HEK293T (cell line): ENCODE results near the gene OPTC.

Experiments used
- CTCF ChIA-PET: fragments of 350-600 bp; formaldehyde crosslinking; extraction: SDS; loops from one replicate; lab custom pipeline; 2021; ENCODE audit warnings: antibody characterized with exemption, inconsistent platforms; lab: Yijun Ruan, JAX
- POLR2A ChIA-PET: fragments of 350-600 bp; formaldehyde crosslinking; extraction: SDS; loops from one replicate; lab custom pipeline; 2020; ENCODE audit warnings: antibody characterized with exemption, inconsistent platforms; lab: Yijun Ruan, JAX
- DNase-seq: peaks from one replicate; pipeline ENCODE4 v3.0.0; 2012; ENCODE audit warnings: mixed read lengths; ENCODE audit errors: extremely low spot score
- ARNT ChIP-seq: fragments of 450-650 bp; IDR thresholded peaks from 2 replicates; pipeline ENCODE4 v1.6.1; 2017; ENCODE audit warnings: mild to moderate bottlenecking
- BHLHE40 ChIP-seq: fragments of 450-650 bp; IDR thresholded peaks from 2 replicates; pipeline ENCODE4 v1.6.1; 2016; ENCODE audit warnings: mild to moderate bottlenecking, moderate library complexity, borderline replicate concordance
- CTBP1 ChIP-seq: fragments of 450-650 bp; IDR thresholded peaks from 2 replicates; pipeline ENCODE4 v1.6.1; 2016; ENCODE audit warnings: borderline replicate concordance
- ELF4 ChIP-seq: fragments of 450-650 bp; IDR thresholded peaks from 2 replicates; pipeline ENCODE4 v1.6.1; 2017; ENCODE audit warnings: antibody characterized with exemption
- FOXA1 ChIP-seq: fragments of 450-650 bp; IDR thresholded peaks from 2 replicates; pipeline ENCODE4 v1.6.1; 2016; ENCODE audit warnings: mild to moderate bottlenecking
- FOXK2 ChIP-seq: fragments of 450-650 bp; IDR thresholded peaks from 2 replicates; pipeline ENCODE4 v1.6.1; 2016; ENCODE audit warnings: mild to moderate bottlenecking
- FOXM1 ChIP-seq: fragments of 450-650 bp; IDR thresholded peaks from 2 replicates; pipeline ENCODE4 v1.6.1; 2017; ENCODE audit warnings: mild to moderate bottlenecking, borderline replicate concordance
- HDGF ChIP-seq: fragments of 450-650 bp; IDR thresholded peaks from 2 replicates; pipeline ENCODE4 v1.6.1; 2017; ENCODE audit warnings: antibody characterized with exemption, borderline replicate concordance
- L3MBTL2 ChIP-seq: fragments of 450-650 bp; conservative IDR thresholded peaks from 2 replicates; pipeline ENCODE4 v1.6.1; 2016; ENCODE audit warnings: mild to moderate bottlenecking
- LEF1 ChIP-seq: fragments of 450-650 bp; IDR thresholded peaks from 2 replicates; pipeline ENCODE4 v1.6.1; 2017; ENCODE audit warnings: mild to moderate bottlenecking, borderline replicate concordance
- NFRKB ChIP-seq: fragments of 450-650 bp; IDR thresholded peaks from 2 replicates; pipeline ENCODE4 v1.6.1; 2016; ENCODE audit warnings: mild to moderate bottlenecking, moderate library complexity
- PKNOX1 ChIP-seq: fragments of 450-650 bp; IDR thresholded peaks from 2 replicates; pipeline ENCODE4 v1.6.1; 2016
- SP1 ChIP-seq: fragments of 450-650 bp; IDR thresholded peaks from 2 replicates; pipeline ENCODE4 v1.6.1; 2017
- SUZ12 ChIP-seq: fragments of 450-650 bp; IDR thresholded peaks from 2 replicates; pipeline ENCODE4 v1.6.1; 2016; ENCODE audit warnings: mild to moderate bottlenecking
- TARDBP ChIP-seq: fragments of 450-650 bp; IDR thresholded peaks from 2 replicates; pipeline ENCODE4 v1.6.1; 2016
- ZNF384 ChIP-seq: fragments of 450-650 bp; IDR thresholded peaks from 2 replicates; pipeline ENCODE4 v1.6.1; 2016

OPTC gene

GRCh38 chr1:203486618-203487370 lies 7.2 kb upstream of the OPTC start:
- DNase-seq = no peak
- CTCF ChIA-PET = interaction anchor here (0.7 to 2.4 kb wide), 7 partner anchors 10 to 372 kb away, joined by 3 to 18 read pairs (median 4); no protein-coding TSS in a partner anchor
- POLR2A ChIA-PET = interaction anchor here (2.0 kb wide), 1 partner anchor 10 kb away, joined by 8 read pairs; the partner anchor contains the start of gene PRELP
- TF ChIP-seq FOXK2 = no peak

- CTCF ChIA-PET = interaction anchor here (0.7 to 2.4 kb wide), 12 partner anchors 8 to 221 kb away, joined by 3 to 18 read pairs (median 4); no protein-coding TSS in a partner anchor
- TF ChIP-seq PKNOX1 (no peak), SUZ12 (no peak), ELF4 (no peak), CTBP1 (no peak), NFRKB (no peak)
- DNase-seq = no peak
- POLR2A ChIA-PET = interaction anchor here (0.9 to 2.0 kb wide), 3 partner anchors 12 to 149 kb away, joined by 3 to 8 read pairs (median 3); partner anchors contain the start of gene PRELP
Measured at GRCh38 chr1:203488539-203488938, 5.4 kb upstream of the OPTC start.

GRCh38 chr1:203490607-203491006 lies 3.3 kb upstream of the OPTC start:
- CTCF ChIA-PET = no interaction called here
- TF ChIP-seq ARNT (no peak), NFRKB (no peak), HDGF (no peak), PKNOX1 (no peak), SUZ12 (no peak), LEF1 (no peak), FOXA1 (no peak), FOXK2 (no peak), SP1 (no peak)
- no peak for DNase-seq
- POLR2A ChIA-PET = no interaction called here

GRCh38 chr1:203491664-203492063 lies 2.3 kb upstream of the OPTC start:
- POLR2A ChIA-PET = no interaction called here
- DNase-seq = no peak
- CTCF ChIA-PET = interaction anchor here (0.5 to 0.8 kb wide), 4 partner anchors 36 to 383 kb away, joined by 3 read pairs; no protein-coding TSS in a partner anchor
- TF ChIP-seq ELF4 (no peak), SP1 (no peak), ZNF384 (no peak), L3MBTL2 (no peak), SUZ12 (no peak), FOXK2 (no peak), TARDBP (no peak), CTBP1 (no peak), PKNOX1 (no peak), HDGF (no peak), LEF1 (no peak), FOXM1 (no peak)

GRCh38 chr1:203492082-203492747 lies 1.7 kb upstream of the OPTC start:
- POLR2A ChIA-PET = no interaction called here
- CTCF ChIA-PET = interaction anchor here (0.8 kb wide), 1 partner anchor 145 kb away, joined by 3 read pairs; no protein-coding TSS in a partner anchor
- TF ChIP-seq BHLHE40 (no peak), ZNF384 (no peak), L3MBTL2 (no peak), ELF4 (no peak), TARDBP (no peak), SP1 (no peak), LEF1 (no peak), SUZ12 (no peak), FOXA1 (no peak), HDGF (no peak), NFRKB (no peak), PKNOX1 (no peak), FOXM1 (no peak), CTBP1 (no peak), ARNT (no peak), FOXK2 (no peak)
- DNase-seq = no peak

GRCh38 chr1:203492748-203493130 lies 1.2 kb upstream of the OPTC start:
- no peak for DNase-seq
- TF ChIP-seq FOXA1 = no peak
- TF ChIP-seq HDGF = no peak
- TF ChIP-seq FOXM1 = no peak
- TF ChIP-seq LEF1 = no peak
- TF ChIP-seq TARDBP = no peak
- no peak for TF ChIP-seq SUZ12
- no peak for TF ChIP-seq ARNT
- no peak for TF ChIP-seq NFRKB
- no peak for TF ChIP-seq BHLHE40
- TF ChIP-seq SP1 = no peak
- TF ChIP-seq CTBP1 = no peak
- TF ChIP-seq L3MBTL2 = no peak
- TF ChIP-seq PKNOX1 = no peak
- TF ChIP-seq ELF4 = no peak
- TF ChIP-seq ZNF384 = no peak
- no peak for TF ChIP-seq FOXK2
- ChIA-PET CTCF (no interaction called here), POLR2A (no interaction called here)
